Amniotic stem cell (primary cell): ENCODE results near the gene FGD5.

Experiments
- DNase-seq: peaks from one replicate; lab custom pipeline; 2025; lab: John Stamatoyannopoulos, UW

FGD5 gene

GRCh38 chr3:14933820-14934425 lies 115.2 kb downstream of the FGD5 start:
- DNase-seq: no peak

- DNase-seq: no peak
Measured at GRCh38 chr3:14935592-14936345, 117.0 kb downstream of the FGD5 start.

DNA sequence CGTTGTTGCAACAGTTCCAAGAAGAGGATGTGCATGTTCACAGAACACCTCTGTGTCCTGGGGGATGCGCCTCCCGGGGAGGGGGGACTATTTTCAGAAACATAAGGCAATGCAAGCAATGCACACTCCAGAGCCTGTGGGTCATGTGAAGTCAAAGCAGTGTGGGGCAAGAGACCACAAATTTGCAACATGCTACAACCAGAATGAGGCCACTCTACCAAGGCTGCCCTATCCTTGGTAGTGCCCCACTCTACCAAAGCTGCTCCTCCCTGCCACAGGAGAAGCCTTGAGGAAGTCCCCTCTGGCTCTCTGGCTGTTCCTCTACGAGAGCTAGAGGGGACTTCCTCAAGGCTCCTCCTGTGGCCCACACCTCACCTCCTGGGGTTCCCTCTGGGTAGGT lies 120.2 kb downstream of the FGD5 start:
- DNase-seq: no peak

- no peak for DNase-seq
Measured at GRCh38 chr3:14941871-14942270, 123.1 kb downstream of the FGD5 start.

- no peak for DNase-seq
Measured at GRCh38 chr3:14943042-14943441, 124.3 kb downstream of the FGD5 start.

DNA sequence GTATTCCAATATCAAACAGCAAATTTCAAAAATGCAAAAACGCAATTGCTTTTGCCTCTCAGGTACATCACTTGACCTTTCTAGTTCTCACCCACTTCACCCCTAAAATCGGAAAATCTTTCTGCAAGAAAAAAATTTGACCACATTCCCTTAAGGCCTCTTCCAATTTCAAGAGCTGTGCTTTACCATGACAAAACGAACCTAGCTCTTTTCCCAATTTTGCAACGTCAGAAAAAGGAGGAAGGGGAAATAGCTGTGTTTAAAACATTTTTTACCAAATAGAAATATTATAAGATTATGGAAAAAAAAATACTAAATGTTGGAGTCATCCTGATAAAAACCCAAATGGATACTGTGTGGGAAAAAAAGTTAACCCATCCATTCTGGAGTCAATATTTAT lies 127.5 kb downstream of the FGD5 start:
- no peak for DNase-seq

DNA sequence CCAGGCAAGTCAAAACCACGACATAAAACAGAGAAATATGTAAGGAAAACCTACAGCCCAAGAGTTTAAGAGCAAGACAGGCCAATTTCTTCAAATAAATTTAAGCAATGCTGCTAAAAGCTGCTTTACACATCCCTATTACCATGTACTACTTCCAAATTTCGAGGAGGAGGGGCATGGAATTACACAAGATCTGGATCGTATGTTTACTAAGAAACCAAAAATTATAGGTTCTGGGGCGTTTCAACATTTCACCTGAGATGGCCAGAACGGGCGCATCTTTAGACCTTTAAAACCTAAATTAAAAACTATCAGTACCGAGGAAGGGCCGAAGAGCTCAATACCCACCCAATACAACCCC lies 128.0 kb downstream of the FGD5 start:
- no peak for DNase-seq

- DNase-seq: peak; percentile 59
Measured at GRCh38 chr3:14947100-14947885, 128.5 kb downstream of the FGD5 start, which contains the start of gene NR2C2. TSS of gene NR2C2 (plus strand) at chr3:14947583. CDS start at chr3:15003915, 56,332 bp downstream.

GRCh38 chr3:14947886-14948608 lies 129.3 kb downstream of the FGD5 start:
- peak; percentile 90 for DNase-seq

GRCh38 chr3:14948609-14949038 lies 129.9 kb downstream of the FGD5 start:
- no peak for DNase-seq

GRCh38 chr3:14949126-14949525 lies 130.4 kb downstream of the FGD5 start:
- DNase-seq: no peak

DNA sequence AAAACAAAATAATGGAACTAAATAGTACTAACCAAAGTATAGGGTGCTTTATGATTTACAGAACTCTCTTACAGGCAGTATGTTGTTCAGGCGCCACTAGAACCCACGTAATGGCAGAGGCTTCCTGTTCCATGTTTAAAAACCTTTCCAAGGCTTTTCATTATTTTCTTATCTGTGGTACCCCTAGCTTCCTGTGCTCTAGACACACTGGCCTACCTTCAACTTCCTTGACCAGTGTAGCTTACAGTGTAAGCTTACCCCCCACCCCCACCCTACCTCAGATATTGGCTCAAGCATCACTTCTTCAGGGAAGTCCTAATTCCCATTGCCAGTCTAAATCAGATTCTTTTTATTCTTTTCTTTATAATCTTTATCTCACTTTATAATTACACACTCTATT lies 131.5 kb downstream of the FGD5 start:
- no peak for DNase-seq

GRCh38 chr3:14957153-14957552 lies 138.4 kb downstream of the FGD5 start:
- no peak for DNase-seq

DNA sequence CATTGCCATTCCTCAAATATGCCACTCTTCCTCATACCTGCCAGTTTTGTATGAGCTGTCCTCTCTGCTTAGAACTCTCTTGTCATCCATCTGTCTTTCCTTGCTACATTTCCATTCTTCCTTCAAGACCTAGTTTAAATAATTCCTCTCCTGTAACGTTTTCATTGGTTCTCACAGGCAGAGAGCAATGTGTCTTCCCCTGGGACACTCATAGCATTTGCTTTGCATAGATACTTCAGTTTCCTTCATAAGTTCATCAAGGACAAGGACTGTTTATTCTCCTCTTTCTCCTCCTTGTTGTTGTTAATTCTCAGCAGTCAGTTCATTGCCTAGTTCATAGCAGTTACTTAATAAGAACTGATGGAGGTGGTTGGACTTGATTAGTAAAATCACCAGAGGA lies 139.2 kb downstream of the FGD5 start:
- no peak for DNase-seq

GRCh38 chr3:14959359-14959943 lies 140.7 kb downstream of the FGD5 start:
- DNase-seq: no peak

DNA sequence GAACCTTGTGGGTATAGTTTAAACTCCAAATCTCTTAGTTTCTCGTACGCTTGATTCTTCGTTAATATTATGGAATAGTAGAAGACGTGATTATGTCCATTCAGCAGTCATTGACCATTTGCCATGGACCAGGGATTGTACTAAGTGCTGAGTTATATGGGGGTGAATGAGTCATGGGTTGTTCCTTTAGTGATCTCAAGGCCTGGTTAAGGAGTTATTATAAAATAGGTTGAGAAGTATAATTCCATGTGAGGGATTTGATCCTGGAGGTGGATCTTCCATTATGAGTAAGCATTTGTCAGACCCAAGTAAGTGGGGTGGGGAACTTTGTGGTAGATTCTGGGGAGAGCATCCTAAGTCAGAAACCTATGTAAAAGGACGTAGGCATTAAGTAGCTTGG lies 144.0 kb downstream of the FGD5 start:
- no peak for DNase-seq

DNA sequence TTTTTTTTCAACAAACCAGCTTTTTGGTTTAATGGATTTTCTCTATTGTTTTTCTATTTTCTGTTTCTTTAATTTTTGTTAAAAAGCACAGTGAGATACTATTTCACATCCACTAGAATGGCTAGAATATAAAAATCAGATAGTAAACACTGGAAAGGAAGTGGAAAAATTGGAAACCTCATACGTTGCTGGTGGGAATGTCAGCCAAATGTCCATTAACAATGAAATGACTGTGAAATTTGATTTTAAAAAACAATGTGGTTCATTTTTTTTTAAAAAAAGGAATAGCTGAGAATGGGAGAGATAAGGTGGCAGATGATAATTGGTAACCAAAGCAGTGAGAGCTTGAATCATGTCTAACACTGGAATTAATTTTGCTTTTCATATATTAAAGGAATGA lies 148.5 kb downstream of the FGD5 start:
- no peak for DNase-seq

- DNase-seq: no peak
Measured at GRCh38 chr3:14969671-14970070, 150.9 kb downstream of the FGD5 start.

DNA sequence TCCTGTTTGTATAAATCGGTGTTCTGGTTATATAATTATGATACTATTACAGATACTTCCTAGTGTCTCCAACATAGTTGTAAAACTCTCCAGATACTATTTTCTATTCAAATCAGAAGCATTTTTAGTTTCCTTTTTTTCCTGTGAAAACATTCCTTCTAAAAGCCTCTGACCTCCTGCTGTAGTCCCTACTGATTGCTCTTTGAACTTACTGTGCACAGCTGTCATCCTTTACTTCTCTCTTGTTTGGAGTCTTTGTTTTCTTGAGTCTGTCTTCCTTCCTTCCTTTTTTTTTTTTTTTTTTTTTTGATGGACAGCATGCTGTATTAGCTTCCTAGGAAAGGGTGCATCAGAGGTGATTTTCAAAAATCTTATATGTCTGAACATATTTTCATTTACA lies 157.6 kb downstream of the FGD5 start:
- no peak for DNase-seq

- no peak for DNase-seq
Measured at GRCh38 chr3:14980689-14981088, 161.9 kb downstream of the FGD5 start.
